CD4-positive, alpha-beta T cell treated with Interleukin-17A for 1 hour (primary cell): ENCODE results near the gene ZNF25.
"Not testable (repeated sequence)": the region's sequence is repeated elsewhere in the genome, so short reads cannot be mapped to it uniquely, and the experiment has no call there.

Experiments
- DNase-seq: peaks from one replicate; pipeline ENCODE4 v3.0.0-alpha.2; 2020

Gene ZNF25

DNA sequence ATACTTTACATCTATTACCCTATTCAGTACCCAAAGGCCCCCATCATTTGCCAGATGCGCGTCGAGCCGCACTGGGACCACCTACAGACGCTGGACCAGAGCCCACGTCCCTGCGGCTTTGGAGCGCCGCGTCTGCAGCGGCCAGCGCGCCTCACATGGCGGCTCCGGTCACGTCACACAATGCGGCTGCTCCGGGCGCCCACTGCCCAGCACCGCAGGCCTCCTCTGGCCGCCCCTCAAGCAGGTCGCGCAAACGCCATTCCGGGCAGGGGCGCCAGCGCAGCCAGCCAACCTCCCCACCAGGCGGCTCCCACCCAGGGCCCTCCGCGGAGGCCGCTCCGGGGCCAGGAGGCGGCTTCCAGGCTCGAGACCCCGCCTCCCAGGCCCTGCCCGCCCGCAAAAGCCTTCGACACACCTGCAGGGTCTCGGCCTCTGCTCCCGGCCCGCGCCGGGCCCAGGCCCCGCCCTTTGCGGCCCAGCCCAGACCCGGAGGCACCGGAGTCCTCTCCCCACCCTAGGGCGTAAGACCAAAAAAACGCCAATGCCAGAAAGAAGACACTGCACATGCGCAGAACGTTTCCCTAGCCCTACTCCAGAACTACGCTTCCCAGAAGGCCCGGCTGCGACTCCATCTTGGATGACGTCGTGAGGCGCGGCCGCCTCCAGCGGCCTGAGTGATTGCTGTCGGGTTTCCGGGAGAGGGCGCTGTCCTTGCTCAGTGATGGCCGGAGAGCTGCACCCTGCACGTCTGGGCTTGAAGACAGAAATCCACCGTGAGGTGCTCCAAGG lies at the start of gene ZNF25:
Gene ZNF25, minus strand, starts transcription at position 557 of the 789 bp plus-strand sequence. CDS start 4,925 bp downstream, outside the sequence.
- peak; percentile 99 for DNase-seq

DNA sequence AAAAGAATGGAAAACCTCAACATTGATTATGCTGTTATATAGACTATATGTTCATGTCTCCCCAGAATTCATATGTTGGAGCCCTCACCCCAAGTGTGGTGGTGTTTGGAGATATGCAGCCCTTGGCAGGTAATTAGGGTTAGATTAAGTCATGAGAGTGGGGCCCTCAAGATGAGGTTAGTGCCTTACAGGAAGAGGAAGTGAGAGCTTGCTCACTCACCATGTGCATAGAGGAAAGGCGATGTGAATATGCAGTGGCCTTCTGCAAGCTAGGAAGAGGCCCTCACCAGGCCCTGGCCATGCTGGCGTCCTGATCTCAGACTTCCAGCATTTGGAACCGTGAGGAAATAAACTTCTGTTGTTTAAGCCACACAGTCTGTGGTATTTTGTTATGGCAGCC lies 48.8 kb upstream of the ZNF25 start:
- DNase-seq: no peak

DNA sequence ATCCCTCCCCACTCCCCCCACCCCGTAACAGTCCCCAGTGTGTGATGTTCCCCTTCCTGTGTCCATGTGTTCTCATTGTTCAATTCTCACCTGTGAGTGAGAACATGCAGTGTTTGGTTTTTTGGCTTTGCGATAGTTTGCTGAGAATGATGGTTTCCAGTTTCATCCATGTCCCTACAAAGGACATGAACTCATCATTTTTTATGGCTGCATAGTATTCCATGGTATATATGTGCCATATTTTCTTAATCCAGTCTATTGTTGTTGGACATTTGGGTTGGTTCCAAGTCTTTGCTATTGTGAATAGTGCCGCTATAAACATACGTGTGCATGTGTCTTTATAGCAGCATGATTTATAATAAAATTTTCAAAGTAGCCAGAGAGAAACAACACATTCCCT lies 42.7 kb upstream of the ZNF25 start:
- not testable (repeated sequence) for DNase-seq

DNA sequence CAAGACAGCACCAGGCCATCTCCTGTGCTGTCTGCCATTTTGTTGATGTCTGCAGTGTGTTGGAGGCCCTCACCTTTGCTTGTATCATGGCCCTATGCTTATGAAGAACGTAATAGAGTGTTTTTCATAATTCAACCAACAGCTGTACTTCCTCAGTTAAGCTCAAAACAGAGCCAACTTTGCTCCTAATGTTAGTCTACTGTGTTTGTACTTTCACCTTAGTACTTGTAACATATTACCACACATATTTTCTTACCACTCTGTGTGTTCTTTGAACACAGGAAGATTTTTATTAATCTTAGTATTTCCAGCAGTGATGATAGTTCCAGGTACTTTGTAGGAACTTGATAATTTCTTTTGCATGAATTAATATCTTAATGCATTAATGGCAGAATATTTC lies 39.9 kb upstream of the ZNF25 start:
- no peak for DNase-seq

DNA sequence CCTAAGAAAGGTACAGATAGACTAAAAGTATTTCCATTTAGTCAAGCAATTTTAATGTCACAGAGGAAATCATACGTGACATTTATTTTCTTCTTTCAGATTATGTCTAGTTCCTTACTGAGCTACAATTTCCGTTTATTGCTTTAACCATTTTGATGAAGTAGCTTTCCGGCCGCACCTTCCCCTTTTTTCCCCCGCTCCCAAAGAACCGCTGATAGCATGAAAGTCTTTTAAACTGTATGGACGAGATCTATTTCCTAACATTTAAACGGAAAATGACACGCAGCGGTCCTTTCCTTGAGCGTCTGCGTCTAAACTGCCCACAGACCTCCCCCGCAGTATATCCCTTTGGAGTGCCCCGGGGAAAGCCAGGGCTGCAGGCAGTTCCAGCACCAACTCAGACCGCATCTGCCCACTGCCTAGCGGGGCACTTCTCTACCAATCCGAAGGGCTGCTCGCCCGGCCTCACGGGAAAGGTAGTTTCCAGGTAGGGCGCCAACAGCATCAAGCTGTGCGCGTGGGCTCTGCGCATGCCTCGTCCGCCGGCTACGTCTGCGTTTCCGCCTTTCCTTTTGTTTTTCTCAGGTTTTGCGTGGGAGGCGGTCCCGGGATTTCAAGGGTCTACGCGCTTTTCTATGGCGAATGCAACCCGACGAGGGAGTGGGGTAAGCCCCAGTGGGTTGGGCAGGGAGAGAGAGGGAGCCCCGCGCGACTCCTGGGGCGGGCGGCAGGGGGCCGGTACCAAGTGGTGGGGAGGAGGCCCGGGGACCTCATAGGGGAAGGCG lies 33.9 kb upstream of the ZNF25 start, which contains the start of gene ZNF33A:
Gene ZNF33A, plus strand, starts transcription at position 557 of the 785 bp plus-strand sequence. CDS start 1,667 bp downstream, outside the sequence.
- DNase-seq: peak; percentile 95

DNA sequence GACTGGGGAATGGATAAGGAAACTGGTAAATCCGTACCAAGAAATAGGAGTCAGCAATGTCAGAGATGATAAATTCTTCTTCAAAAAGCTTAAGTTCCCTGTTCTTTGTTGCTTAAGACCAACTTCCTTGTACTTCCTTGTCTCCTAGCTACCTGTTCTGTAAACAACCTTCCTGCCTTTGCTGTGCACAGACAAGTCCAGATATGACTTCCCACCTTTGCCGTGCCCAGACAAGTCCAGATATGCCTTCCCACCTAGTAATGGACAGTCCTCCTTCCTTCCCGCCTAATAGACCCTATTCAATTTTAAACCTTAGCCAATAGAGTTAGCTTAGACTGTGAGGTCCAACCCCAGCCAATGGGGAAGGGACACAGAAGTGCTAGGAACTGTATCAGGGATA lies 31.5 kb upstream of the ZNF25 start:
- no peak for DNase-seq

DNA sequence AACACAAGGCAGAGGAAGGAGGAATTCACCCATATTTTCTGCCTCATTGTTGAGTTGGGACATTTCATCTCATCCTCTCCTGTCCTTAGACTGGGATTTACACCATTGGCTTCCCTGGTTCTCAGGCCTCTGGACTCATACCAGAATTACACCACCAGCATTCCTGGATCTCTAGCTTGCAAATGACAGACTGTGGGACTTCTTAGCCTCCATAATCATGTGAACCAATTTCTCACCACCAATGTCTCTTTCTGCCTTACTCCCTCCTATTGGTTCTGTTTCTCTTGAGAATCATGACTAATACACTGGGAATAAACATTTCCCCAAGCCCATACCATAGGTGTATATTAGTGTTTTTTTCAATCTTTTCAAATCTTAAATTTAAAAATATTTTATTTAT lies 31.1 kb upstream of the ZNF25 start:
- DNase-seq: no peak

DNA sequence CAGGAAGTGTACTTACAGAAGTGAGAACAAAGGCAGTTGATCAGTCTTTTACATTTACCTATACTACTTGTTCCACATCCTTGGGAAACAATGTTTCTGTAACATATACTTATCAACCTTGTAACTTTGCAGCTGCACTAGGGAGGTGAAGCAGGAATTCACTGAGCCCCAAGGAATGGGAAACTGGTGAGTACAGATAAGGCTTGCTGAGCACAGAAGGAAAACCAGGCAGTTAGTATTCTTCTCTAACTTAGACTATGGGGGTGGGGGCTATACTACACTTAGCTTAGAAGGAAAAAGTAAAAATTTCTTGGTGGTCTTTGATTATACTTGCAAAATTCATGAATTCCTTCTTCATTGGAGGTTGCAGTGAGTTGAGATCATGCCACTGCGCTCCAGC lies 27.1 kb upstream of the ZNF25 start:
- DNase-seq: no peak

DNA sequence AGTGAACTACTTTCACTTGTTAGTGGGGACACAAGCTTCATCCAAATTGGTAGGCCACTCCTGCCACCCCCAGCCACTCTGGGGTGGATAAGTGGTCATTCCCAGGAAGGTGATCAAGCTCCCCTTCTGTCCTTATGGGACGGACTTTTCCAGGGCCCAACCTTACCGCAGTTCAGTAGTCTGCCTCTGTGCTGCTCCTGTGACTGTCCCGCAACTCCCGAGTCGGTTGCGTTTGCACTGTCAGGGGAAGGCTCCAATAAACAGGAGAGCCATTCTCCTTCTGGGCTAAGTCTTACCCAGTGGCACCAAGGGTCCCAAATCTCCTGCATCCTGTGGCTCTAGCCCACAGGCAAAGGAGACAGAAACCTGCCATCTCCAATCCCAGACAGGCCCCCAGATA lies 26.6 kb upstream of the ZNF25 start:
- DNase-seq: no peak

DNA sequence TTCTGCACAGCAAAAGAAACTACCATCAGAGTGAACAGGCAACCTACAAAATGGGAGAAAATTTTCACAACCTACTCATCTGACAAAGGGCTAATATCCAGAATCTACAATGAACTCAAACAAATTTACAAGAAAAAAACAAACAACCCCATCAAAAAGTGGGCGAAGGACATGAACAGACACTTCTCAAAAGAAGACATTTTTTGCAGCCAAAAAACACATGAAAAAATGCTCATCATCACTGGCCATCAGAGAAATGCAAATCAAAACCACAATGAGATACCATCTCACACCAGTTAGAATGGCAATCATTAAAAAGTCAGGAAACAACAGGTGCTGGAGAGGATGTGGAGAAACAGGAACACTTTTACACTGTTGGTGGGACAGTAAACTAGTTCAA lies 24.0 kb upstream of the ZNF25 start:
- DNase-seq: not testable (repeated sequence)

DNA sequence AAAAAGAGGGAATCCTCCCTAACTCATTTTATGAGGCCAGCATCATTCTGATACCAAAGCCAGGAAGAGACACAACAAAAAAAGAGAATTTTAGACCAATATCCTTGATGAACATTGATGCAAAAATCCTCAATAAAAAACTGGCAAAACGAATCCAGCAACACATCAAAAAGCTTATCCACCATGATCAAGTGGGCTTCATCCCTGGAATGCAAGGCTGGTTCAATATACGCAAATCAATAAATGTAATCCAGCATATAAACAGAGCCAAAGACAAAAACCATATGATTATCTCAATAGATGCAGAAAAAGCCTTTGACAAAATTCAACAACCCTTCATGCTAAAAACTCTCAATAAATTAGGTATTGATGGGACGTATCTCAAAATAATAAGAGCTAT lies 22.5 kb upstream of the ZNF25 start:
- DNase-seq: not testable (repeated sequence)

DNA sequence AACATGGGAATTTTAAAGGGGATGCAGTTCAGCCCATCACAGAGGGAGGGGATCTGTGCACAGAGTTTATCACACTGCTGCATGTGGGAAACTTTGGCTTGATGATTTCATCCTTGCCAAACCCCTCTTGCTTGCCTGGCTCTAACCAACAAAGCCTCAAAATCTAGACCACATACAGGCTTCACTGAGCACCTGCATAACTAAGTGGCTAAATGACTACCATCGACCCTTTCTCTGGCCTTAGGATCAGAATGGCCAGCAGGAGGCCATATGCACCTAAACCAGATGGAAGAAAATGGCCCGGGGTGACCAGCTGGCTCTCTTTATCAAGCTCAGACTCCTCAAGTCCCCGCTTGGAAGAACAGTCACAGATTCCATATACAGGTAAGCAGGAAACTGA lies 15.6 kb upstream of the ZNF25 start:
- DNase-seq: no peak

DNA sequence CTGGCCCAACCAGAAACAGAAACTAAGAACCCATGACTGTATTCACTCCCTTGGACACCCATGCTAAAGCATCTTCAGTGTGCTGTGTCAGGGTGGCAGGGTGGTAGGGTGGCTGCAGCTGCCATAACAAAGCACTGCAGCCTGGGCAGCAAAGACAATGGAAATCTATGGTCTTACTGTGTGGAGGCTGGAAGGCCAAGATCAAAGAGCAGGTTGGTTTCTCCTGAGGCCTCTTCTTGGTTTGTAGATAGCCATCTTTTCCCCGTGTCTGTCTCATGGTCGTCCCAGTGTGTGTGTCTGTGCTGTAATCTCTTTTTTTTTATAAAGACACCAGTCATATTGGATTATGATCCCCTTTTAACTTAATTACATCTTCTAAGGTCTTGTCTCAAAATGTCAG lies 15.2 kb upstream of the ZNF25 start:
- no peak for DNase-seq

DNA sequence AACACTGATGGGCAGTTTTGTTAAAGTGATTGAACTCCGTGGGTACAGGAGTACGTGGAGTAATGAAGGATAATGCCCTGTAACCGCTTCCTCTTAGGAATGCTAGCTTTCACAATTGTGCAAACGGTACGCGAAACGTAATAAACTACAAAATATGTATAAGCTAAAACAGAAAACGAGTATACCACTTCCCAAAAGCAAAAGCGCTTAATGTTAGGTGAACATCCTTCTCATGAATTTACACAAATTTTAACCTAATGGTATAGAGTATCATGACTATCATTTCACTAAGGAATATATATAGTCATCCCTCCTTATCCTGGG lies 395 bp upstream of the ZNF25 start:
- DNase-seq: no peak

DNA sequence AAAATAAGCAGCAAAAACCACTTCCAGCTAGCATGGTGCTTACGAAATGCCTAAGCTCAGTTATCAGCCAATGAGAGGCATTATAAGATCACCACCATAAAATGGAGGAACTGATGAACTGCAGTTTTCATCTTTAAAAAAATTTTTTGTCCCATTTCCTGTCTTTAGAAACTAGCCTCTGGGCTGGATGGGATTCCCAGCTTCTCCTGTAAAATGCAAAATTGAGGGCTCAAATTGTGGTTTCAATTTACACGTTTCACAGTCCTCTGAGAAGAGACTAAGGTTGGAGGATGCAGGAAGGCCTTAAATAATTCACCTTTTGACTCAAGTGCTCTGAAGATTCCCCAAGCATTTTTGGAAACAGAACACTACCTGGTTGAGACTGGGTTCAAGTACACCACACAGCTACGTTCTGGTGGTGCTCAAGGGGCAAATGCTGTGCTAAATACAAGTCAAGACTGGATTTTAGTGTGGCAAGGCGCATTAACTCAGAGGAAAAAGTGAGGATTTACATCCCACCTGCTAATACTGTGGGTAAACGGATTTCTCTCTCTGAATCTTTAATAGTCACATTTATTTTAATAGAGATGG lies 951 bp downstream of the ZNF25 start:
- peak; percentile 39 for DNase-seq

DNA sequence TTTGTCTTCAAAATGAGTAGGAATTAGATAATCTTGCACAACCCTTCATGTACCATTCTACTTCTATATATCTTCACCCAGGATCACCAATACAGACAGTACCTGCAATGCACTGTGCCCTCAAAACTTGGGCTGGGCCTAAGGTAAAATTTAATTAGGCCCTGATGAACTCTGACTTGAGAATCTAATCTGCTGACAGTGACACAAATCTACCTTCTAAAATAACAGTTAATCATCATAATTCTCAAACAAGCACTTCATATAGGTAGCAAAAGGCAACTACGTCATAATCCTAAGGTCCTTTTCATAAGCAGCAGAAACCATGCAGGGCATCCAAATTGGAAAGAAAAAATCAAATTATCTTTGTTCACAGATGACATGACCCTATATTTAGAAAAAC lies 4.1 kb downstream of the ZNF25 start:
- no peak for DNase-seq

DNA sequence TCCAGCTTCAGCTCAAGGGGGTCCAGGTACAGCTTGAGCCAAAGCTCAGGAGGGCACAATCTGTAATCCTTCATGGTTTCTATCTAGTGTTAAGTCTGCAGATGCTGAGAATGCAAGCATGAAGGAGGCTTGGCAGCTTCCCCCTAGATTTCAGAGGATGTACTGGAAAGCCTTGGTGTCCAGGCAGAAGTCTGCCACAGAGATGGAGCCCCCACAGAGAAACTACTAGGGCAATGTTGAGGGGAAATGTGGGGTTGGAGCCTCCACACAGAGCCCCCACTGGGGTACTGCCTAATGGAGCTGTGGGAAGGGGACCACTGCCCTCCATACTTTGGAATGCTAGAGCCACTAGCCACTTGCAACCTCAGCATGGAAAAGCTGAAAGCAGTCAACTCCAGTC lies 11.4 kb downstream of the ZNF25 start:
- no peak for DNase-seq

DNA sequence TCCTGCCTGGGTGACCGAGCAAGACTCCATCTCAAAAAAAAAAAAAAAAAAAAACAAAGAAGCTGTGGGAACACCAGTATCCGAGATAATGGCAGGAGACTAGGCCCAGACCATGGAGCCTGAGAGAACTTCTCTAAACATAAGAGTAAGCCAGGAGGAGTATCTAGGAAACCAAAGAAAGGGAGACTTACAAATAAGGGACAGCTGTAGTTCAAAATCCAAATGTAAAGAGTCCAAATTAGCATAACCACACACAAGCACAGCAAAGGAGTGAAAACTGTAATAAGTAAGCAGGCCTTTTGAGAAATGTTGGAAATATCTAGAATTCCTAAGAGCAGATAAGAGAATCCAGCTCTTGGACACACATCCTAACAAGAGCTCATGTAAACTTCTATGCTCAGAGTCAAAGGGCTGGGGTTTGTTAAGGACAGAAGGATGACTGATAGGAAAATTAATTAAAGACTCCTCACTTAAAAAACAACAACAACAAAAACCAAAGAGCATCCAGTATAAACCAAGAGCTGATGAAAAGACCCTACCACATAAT lies 15.8 kb downstream of the ZNF25 start:
- no peak for DNase-seq

DNA sequence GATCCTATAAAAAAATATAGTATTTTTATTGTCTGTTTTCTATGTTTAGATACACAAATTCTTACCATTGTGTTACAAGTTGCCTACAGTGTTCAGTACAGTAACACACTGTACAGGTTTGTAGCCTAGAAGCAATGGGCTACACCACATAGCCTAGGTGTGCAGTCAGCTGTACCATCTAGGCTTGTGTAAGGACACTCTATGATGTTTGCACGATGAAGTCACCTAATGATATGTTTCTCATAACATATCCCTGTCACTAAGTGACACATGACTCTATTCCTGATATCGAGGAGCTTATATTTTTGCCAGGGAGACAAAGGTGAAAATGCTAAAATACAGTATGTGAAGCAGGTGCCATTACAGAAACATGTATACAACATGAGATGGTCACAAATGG lies 18.6 kb downstream of the ZNF25 start:
- no peak for DNase-seq

DNA sequence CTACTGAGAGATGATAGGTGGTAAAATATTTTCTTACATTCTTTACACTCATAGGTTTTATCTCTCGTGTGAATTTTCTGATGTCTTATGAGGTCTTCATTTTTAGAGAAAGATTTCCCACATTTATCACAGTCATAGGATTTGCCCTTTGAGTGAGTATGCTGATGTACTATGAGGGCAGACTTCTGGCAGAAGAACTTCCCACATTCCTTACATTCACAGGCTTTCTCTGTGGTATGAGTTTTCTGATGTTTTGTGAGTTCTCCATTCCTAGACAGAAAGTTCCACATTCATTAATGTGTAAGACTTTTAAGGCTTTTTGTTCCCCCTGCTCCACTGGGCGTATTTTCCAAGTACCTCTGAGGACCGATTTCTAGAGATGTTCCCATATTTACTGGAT lies 23.5 kb downstream of the ZNF25 start:
- DNase-seq: no peak

DNA sequence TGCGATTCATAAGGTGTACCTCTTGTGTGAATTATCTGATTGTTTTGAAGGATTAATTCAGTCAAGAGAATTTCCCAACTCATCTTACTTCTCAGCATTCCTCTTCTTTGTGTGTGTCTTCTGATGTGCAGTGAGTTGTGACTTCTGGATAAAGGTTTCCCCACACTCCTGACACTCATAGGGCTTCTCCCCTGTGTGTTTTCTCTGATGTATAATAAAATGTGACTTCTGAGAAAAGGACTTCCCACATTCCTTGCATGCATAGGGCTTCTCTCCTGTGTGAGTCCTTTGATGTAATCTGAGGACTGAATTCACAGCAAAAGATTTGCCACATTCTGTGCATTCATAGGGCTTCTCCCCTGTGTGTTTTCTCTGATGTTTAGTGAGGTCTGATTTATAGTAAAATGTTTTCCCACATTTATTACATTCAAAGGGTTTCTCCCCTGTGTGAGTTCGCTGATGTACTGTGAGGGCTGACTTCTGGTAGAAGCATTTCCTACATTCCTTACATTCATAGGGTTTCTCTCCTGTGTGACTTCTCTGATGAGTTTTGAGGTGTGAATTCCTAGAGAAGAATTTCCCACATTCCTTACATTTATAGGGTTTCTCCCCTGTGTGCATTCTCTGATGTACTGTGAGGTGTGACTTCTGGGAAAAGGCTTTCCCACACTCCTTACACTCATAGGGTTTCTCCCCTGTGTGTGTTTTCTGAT lies 24.2 kb downstream of the ZNF25 start:
- no peak for DNase-seq

DNA sequence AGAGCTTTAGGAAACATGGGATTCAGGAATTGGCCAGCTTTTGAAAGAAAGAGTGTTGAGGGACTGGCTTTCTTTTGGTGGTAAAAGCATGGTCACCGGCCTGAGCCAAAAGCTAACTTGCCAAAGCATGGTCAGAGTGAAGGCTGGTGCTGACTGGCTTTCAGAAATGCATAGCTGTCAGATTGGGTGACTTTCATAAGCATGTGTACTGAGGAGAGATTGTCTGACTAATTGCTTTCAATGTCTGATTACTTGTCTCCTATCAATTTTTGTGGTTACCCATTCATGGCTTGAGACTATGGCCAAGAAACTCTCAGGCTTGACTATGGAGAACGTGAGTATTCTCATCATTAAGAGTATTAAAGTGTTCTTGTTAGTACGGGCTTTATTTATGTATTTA lies 28.2 kb downstream of the ZNF25 start:
- DNase-seq: no peak

DNA sequence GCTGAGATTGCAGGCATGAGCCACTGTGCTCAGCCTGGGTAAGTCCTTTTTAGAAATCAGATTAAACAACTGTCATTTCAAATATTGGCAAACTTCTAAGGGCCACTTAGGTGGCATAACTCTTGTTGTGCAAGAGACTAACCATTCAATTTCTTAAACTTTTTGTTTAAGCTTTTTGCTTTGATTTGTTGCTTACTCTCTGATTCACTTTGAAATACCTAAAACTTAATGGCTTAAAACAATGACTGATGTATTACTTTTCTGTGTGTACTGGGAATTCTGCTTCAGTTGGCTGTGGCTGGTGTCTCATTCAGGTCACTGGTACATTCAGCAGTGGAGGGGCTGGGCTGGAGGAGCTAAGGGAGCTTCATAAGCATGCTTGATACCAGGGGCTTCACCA lies 28.9 kb downstream of the ZNF25 start:
- DNase-seq: no peak
